ENCODE measurements around the gene CCNJ.

GRCh38 chr10:96075977-96076376 lies 32.6 kb downstream of the CCNJ start:
- TF ChIP-seq, protein P1, sequence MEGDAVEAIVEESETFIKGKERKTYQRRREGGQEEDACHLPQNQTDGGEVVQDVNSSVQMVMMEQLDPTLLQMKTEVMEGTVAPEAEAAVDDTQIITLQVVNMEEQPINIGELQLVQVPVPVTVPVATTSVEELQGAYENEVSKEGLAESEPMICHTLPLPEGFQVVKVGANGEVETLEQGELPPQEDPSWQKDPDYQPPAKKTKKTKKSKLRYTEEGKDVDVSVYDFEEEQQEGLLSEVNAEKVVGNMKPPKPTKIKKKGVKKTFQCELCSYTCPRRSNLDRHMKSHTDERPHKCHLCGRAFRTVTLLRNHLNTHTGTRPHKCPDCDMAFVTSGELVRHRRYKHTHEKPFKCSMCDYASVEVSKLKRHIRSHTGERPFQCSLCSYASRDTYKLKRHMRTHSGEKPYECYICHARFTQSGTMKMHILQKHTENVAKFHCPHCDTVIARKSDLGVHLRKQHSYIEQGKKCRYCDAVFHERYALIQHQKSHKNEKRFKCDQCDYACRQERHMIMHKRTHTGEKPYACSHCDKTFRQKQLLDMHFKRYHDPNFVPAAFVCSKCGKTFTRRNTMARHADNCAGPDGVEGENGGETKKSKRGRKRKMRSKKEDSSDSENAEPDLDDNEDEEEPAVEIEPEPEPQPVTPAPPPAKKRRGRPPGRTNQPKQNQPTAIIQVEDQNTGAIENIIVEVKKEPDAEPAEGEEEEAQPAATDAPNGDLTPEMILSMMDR (IDR thresholded peaks at IDR 0.05; ENCODE audit: borderline replicate concordance, extremely low read depth, low read length, poor library complexity, severe bottlenecking) = no peak
- TF ChIP-seq EZH2 (IDR thresholded peaks at IDR 0.05; ENCODE audit: borderline replicate concordance, low read depth, low read length, severe bottlenecking) = no peak

Data from DND-41 (cell line).